GM18499 (cell line): Measurements from ENCODE around the gene FKBP4.

Experiments used
- ATAC-seq: cut with Tn5 transposase; IDR thresholded peaks from one replicate; pipeline ENCODE4 v1.9.1; 2021; ENCODE audit warnings: moderate number of reproducible peaks; ENCODE audit not compliant: insufficient read depth, unreplicated experiment

Gene FKBP4

DNA sequence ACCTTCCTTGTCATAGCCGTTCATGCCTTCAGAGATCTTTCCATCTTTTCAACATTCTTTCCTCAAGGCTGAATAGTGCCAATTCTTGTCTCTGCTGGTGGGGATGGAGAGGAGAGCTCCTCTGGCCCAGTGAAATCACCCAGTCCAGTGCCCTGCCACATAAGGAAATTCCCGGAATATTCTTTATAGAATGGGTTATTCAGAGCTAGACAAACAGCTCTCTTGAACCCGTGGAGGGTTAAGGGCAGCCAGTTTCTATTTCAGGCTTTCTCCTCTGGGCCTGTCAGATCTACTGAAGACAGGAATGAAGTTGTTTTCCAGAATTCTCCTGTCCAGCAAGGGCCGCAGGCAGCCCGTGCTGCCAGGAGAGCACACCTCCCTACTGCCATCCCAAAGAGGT is 48.2 kb downstream of the FKBP4 start:
- ATAC-seq, result no peak

GRCh38 chr12:2844786-2845185 is 50.0 kb downstream of the FKBP4 start:
- no peak for ATAC-seq

GRCh38 chr12:2845280-2845679 is 50.5 kb downstream of the FKBP4 start:
- no peak for ATAC-seq

DNA sequence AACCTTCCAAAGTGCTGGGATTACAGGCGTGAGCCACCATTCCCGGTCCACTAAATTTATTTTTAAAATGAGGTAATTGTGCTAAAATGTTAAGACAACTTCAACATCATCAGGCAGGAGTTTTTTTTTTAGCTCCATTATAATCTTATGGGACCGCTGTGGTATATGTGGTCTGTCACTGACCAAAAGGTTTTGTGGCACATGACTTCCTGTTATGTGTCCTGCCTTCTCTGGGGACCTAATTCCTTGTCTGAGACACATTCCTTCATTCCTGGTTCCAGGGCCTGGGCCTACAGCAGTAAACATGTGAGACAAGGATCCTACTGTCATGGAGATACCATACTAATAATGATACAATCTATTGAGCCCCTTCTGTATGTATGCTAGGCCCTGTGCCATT is 57.2 kb downstream of the FKBP4 start:
- ATAC-seq, result no peak

GRCh38 chr12:2853626-2854025 is 58.9 kb downstream of the FKBP4 start:
- no peak for ATAC-seq
